AG08396 (cell line): ENCODE measurements around the gene HS6ST1.

Experiments used
- DNase-seq: peaks from one replicate; pipeline ENCODE4 v3.0.0; 2012; ENCODE audit warnings: low spot score, mixed read lengths

The HS6ST1 gene

DNA sequence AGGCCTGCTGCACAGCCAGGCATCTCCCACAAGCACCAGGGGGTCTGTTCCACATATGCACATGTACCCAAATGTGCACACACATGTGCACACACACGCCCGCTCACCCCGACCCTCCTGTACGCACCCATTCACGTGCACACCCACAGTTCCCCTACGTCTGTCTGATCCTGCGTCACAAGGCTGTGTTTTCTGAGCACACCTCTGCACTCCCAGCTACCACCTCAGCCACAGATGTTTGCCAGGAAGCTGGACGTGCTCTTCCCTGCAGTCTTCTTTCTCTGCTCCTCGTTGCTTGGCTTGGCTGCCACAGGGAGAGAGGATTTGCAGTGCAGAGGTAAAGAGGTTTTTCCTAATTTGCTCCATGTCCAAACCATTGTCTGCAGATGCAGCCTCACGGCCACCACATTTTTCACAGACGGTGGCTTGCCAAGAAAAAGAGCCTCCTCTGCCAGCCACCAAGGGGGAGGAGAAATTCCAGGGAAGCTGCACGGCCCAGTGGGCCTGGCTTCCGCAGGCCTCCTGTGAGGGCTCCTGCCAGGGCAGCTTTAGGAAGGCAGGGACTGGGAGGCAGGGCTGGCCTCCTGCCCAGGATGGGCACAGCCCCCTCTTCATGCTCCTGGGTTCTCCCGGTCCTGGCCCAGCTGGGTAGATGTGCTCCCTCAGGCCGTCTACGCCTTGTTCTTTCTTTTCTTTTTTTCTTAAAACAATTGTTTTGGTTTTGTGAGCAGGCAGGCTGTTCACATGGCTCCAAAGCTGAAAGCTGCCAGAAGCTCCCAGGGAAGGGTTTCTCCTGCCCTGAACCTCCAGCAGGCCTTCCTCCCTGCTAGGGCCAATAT, 29.3 kb upstream of the HS6ST1 start:
- DNase-seq, result peak; percentile 86

- no peak for DNase-seq
Observed at GRCh38 chr2:128347171-128347558, 28.5 kb upstream of the HS6ST1 start.

GRCh38 chr2:128346291-128347170, 27.9 kb upstream of the HS6ST1 start:
- no peak for DNase-seq

- DNase-seq, result no peak
Observed at GRCh38 chr2:128345436-128346165, 26.9 kb upstream of the HS6ST1 start.

- no peak for DNase-seq
Observed at GRCh38 chr2:128344101-128344500, 25.4 kb upstream of the HS6ST1 start.

GRCh38 chr2:128343459-128343858, 24.8 kb upstream of the HS6ST1 start:
- DNase-seq, result no peak

GRCh38 chr2:128342550-128342949, 23.9 kb upstream of the HS6ST1 start:
- no peak for DNase-seq

- no peak for DNase-seq
Observed at GRCh38 chr2:128341621-128342020, 23.0 kb upstream of the HS6ST1 start.

DNA sequence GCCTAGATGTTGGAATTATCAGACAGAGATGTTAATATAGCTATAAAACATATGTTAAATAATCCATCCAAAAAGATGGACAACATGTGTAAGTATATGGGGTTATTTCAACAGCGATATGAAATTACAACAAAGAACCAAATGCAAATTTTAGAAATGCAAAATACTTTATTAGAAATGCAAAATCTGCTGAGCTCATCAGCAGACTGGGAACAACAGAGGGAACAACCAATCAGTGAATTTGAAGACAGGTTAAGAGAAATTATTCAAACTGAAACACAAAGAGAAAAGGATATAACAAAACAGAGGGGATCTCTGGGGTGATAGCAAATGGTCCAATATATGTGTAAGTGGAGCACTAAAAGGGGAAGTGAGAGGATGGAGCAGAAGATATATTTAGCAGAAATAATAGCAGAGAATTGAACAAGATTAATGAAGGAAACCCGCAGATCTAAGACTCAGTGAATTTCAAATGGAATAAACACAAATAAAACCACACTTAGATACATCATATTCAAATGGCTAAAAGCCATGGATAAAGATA, 13.5 kb upstream of the HS6ST1 start:
- DNase-seq, result no peak

DNA sequence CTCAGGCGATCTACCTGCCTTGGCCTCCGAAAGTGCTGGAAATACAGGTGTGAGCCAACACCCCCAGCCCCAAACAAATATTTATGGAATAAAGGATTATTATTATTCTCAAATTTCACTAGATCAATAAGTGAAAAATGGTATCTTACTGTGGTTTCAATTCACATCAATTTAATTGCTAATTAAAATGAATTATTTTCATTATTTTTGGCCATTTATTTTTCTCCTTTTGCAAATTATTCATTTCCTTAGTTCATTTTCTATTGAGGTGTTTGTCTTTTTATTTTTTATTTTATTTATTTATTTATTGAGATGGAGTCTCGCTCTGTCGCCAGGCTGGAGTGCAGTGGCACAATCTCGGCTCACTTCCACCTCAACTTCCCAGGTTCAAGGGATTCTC, 11.9 kb upstream of the HS6ST1 start:
- DNase-seq, result no peak

DNA sequence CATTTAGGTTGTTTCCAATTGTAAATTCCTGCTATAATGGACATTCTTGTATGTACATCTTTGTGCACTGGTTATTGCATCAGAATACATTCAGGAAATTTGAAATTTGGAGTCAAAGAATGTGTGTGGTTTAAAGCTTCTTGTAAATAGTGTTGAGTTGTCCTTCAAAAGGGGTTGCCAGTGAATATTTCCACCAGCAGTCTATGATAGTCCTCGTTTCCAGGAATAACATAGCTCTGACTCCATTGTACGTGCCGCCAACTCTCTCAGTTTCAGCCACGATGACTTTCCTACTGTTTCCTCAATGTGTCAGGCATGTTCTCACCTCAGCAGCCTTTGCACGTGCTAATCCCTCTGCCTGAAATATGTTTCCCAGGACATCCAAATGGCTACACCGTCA, 10.9 kb upstream of the HS6ST1 start:
- DNase-seq, result no peak

- no peak for DNase-seq
Observed at GRCh38 chr2:128327180-128327964, 8.7 kb upstream of the HS6ST1 start.

GRCh38 chr2:128326346-128326745, 7.7 kb upstream of the HS6ST1 start:
- DNase-seq, result no peak

DNA sequence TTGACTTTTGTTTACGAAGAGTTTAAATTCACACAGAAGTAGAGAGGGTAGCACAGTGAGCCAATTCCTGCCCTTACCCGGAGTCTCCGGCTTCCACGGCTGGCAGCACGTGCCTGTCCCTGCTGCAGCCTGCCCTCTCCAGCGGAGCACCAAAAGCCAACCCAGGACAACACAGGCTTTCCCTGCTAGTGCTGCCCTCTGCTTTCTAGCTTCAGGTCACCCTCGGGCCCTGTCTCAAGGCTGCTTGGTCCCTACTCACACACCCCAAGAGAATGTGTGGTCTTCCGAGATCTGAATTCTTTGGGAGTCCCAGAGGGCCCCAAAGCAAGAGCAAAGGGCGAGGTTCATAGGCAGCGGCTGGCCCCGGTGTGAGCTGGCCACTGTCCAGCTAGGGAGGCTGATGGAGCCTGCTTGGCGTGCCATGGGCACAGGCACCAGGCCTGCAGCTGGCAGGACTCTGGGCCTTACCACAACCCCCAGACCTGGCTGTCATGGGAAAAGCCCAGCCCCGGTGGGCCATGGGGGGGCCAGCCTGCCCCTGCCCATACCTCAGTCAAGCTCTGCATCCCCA, 7.0 kb upstream of the HS6ST1 start:
- no peak for DNase-seq

DNA sequence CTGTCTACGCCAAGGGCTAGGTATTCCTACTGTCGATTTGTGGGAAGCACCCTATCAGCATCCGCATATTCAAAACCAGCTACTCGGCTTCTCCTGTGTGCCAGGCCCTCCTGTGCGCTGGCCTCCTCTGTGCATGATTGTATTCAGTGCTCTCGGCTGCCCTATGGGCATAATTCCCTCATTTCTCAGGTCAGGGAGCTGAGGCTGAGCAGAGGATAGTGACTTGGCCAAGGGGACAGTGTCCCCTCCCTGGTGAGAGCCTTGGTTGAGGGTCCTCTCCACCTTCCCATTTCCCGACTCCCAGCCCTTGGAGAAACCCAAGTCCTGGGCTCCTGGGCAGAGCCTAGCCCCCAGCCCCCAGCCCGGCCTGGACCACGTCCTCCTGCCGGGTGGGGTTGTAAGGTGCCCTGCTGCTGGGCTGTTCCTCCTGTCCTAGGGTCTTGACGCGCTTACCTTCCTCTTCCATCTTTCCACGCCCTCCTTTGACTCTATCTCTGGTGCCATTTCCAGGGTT, 6.3 kb upstream of the HS6ST1 start:
- DNase-seq, result no peak

DNA sequence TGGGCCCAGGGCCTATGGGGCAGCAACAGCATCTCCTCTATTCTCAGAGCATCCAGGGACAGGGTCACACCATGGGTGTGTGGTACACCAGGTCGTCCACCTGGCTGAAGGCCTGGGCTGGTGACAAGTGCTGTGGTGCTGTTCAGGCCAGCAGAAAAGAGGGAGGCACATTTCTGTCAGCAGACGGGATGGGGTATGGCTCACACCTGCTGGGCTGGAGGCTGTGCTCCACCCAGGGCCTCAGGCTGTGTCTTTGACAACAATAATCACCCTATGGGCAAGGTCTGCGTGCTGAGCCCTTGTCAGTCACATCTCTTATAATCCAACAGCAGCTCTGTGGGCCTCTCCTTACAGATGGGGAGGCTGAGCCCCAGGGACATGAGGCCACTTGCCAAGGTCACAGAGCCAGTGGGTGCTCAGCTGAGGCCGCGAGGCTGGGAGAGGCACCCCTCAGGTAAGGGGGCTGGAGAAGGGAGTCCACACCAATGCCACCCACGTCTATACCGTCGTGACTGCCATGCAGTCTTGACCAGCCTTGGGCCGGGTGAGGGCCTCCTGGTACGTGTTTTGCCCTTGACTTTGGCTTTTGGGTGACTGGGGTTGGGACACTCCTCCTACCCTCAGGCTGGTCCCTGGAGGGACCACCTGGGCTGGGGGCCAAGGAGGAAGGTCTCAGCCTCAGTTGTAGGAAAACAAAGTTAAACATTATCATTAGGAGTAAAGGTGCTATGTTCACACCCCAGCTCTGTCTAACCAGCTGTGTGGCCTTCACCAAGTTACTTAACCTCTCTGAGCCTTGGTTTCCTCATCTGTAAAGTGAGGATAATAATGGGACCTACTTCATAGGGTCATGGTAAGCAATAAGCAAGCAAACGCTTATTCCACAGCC, 5.6 kb upstream of the HS6ST1 start:
- no peak for DNase-seq

DNA sequence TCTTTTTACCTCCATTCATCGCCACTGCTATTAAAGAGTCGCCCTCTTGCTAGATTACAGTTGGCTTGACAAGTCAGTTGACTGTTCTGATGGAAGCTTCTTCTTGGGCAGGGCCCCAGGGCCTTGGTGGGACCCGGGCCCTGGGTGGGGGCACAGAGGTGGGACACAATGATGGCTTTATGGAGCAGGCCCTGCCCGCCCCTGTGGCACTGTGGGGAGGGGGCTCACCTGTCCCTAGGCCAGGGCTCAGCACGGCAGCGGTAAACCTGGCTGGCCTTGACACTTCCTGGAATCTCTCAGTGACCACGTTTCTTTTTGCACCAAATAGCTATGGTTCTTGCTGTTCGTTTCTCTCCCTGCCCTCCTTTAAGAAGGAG, 4.9 kb upstream of the HS6ST1 start:
- no peak for DNase-seq

GRCh38 chr2:128322715-128323554, 4.3 kb upstream of the HS6ST1 start:
- DNase-seq, result no peak
